Head of caudate nucleus (tissue), 42 donors: ENCODE measurements around the gene RAP1A.

ENCODE experiments used
- DNase-seq, 42 donors: peaks; one replicate each; pipeline versions ENCODE4 v3.0.0 to v3.0.0-alpha.2; 2020 to 2021; ENCODE audit warnings: mixed read lengths in 7 of 42
- intact Hi-C: fragments of 100-400 bp; cut with DNase I; formaldehyde crosslinking; loops from one replicate; pipeline ENCODE4 v1.15.0; 2022

The RAP1A gene

GRCh38 chr1:111619635-111620440 is at the start of gene RAP1A:
Gene RAP1A, plus strand, starts transcription at chr1:111619789. Its CDS starts 71,572 bp downstream, at chr1:111691361.
- DNase-seq = peak; percentile 84 to 98 (median 96)
- intact Hi-C loops = loop anchor here (10.0 kb wide), 1 partner anchor 105 kb away; no protein-coding TSS in a partner anchor

- no peak for DNase-seq
- intact Hi-C loops = no loop called here
Measured at GRCh38 chr1:111569913-111570312, 49.7 kb upstream of the RAP1A start.

DNA sequence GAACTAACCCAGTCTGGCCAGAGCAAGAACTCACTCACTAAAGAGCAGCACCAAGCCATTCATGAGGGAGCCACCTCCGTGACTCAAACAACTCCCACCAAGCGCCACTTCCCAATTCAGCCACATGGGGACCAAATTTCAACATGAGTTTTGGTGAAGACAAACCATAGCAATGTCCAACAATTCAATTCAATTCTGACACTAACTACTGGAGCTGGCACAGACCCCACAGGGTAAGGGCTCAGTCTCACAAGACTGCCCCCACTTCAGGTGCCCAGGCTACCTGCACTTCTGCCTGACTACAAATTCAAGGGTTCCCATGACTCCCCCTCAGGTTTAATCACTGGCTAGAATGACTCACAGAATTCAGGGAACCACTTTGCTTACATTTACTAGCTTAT is 48.8 kb upstream of the RAP1A start:
- DNase-seq = peak in 2 of 42 donors; percentile 5 to 14

GRCh38 chr1:111571239-111571638 is 48.4 kb upstream of the RAP1A start:
- intact Hi-C loops = no loop called here
- no peak for DNase-seq

More for the DNA sequence above, 48.8 kb upstream of the RAP1A start:
- intact Hi-C loops = no loop called here

DNA sequence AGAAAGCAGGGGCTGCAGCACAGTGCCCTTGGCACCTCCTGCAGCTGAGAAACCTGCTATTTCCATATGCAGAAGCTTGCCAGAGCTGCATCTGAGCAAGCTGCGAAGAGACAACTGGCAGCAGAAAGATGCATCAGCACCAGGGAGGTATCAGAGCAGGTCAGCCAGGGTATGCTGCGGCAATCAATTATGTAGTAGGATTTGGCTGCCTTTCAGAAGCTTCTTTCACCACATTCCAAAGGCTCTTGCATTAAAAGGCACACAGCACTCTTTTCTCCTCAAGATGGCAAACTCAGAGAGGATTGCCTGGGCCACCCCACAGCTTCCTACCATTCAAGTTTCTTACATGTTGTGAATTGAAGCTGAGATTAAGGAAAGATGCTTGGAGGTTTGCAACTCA is 47.6 kb upstream of the RAP1A start:
- no peak for DNase-seq
- intact Hi-C loops = no loop called here

- intact Hi-C loops = no loop called here
- DNase-seq = no peak
Measured at GRCh38 chr1:111576547-111576946, 43.0 kb upstream of the RAP1A start.

DNA sequence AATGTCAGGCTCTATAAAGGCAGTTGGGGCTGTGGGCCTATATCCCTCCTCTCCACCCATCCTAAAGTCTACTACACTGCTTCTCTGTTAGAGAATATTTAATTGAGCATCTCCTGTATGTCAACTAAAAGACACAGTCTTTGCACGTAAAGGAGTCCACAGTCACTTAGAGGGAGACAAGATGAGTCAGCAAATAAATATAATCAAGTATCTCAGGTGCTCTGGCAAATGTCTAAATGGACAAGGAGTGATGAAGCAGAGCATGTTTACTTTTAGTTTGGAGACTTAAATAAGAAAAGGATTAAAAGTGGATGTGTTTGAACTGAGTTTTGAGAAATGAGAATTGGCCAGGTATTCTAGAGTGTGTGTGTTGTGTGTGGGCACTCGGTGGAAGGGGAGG is 41.8 kb upstream of the RAP1A start:
- no peak for DNase-seq
- intact Hi-C loops = no loop called here

- no peak for DNase-seq
- intact Hi-C loops = no loop called here
Measured at GRCh38 chr1:111581166-111581565, 38.4 kb upstream of the RAP1A start.

DNA sequence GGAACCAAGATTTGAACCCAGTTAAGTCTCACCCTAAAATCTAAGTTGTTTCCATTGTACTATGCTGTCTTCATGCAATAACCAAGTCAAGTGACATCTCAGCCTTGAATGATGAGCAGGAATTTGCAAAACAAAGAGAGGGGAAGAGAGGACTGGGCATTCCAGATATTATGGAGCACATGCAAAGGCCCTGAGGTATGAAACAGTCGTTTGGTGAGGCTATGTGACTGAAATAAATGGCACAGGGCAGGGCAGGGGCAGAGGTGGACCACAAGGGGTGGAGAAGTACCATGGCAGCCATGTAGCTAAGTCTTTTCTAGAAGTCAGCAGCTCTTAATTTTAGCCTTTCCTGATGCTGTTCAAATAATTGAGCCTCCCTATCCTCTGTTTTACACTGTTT is 37.6 kb upstream of the RAP1A start:
- no peak for DNase-seq
- intact Hi-C loops = no loop called here

DNA sequence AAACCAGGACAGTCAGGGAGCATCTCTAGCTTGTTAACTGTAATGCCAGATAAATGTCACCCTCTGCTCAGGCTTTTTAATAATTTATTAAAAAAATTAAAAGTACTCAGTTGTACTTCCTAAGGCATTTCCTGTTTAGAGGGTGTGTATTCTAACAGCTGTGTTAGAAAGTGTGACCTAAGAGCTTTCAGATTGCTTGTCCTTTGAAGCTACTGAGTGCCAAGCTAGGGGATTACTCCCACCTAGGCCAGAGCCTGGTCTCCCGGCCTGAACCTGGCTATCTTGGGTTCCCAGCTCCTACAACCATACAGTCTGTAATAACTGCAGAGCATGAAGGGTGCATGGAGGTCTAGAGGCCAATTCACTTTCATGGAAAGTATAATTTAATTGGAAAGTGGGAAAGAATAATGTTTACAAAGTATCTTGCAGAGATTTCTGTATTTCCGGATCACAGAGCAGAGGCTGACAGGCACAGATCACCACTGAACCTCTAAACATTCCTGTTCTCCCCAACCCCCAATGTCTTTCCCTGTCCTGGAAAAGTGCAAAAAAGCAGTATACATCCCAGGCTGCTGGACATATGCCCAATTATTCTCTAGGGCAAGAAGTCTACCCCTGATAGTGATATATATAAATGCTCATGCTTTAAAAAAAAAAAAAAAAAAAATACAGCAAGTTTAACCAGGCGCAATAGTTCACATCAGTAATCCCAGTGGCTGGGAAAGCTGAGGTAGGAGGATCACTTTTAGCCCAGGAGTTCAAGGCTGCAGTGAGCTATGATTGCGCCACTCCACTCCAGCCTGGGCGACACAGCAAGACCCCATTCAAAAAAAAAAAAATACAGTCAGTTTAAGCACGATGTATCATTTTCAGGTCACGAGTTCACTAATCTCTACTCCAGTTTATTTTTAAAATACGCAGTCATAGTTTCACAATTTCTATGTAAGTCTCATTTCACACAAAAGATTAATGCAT is 36.7 kb upstream of the RAP1A start:
- DNase-seq = no peak
- intact Hi-C loops = no loop called here

GRCh38 chr1:111585447-111586086 is 34.0 kb upstream of the RAP1A start:
- no peak for DNase-seq
- intact Hi-C loops = no loop called here

GRCh38 chr1:111586112-111586511 is 33.5 kb upstream of the RAP1A start:
- intact Hi-C loops = no loop called here
- no peak for DNase-seq

DNA sequence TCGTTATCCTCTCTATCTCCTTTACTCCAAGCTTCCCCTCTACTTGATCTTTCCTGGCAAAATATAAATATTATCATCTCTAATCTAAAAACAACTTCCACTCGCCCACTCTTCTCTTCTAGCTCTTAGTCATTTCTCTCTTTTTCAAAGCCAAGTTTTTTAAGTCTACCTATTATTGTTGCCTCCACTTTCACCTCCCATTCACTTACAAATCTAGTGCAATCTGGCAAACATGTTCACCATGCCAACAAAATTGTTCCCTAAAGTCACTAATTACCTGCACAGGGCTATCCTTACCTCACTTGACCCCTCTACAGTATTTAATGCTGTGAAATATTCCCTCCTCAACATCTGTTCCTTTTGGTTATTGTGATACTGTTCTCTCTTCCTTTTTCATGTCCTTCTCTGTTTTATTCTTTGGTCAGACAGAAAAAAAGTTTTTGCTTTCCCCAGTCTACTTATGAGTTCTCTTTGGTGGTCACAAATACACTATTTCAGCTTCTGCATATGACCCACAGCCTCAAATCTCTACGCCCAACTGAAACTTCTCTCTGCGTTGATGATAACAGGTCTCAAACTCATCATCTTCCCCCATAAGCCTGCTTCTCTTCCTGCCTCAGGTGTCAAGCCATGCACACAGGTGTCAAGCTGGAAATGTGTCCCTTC is 31.9 kb upstream of the RAP1A start:
- DNase-seq = no peak

DNA sequence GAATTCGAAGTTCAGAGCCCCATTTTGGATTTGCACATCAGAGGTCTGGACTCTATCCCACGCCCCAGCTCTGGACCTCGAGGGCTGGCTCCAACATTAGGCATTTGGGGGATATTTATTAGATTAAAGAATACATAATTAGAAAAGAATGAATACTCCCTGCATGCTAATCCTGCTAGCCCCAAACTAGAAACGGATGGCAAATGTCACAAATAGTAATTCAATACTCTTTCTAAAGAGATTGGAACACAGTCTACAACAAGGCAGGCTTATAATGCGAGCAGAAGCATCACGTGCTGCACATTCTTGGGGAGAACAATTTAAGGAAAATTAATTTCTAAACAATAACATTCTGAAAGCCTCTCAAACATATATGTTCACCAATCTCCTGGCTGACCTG is 27.7 kb upstream of the RAP1A start:
- intact Hi-C loops = no loop called here
- no peak for DNase-seq

More for the DNA sequence above, 31.9 kb upstream of the RAP1A start:
- intact Hi-C loops = no loop called here

GRCh38 chr1:111592389-111593361 is 26.9 kb upstream of the RAP1A start:
- intact Hi-C loops = no loop called here
- peak in 41 of 42 donors; percentile 12 to 84 (median 47) for DNase-seq

GRCh38 chr1:111593403-111594305 is 25.9 kb upstream of the RAP1A start:
- DNase-seq = no peak
- intact Hi-C loops = no loop called here

DNA sequence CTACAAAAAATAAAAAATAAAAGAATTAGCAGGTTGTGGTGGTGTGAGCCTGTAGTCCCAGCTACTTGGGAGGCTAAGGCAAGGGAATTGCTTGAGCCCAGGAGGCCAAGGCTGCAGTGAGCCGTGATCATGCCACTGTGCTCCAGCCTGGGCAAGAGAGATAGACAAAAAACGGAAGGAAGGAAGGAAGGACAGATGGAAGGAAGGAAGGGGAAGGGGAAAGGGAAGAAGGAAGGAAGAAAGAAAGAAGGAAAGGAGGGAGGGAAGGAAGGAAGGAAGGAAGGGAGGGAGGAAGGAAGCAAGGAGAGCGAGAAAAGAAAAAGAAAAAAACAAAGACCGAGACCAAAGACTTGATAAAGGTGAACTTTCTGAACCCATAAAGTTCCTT is 25.3 kb upstream of the RAP1A start:
- no peak for DNase-seq
- intact Hi-C loops = no loop called here
